HK-2 (cell line): ENCODE measurements around the gene LRCH2.
A peak's percentile ranks its signal among the peaks of the same experiment; 100 is the strongest.
"Not testable (repeated sequence)": the region's sequence is repeated elsewhere in the genome, so short reads cannot be mapped to it uniquely, and the experiment has no call there.

Experiments
- DNase-seq: peaks from one replicate; pipeline ENCODE4 v3.0.0-alpha.2; 2018; ENCODE audit not compliant: unreplicated experiment

The LRCH2 gene, protein sequence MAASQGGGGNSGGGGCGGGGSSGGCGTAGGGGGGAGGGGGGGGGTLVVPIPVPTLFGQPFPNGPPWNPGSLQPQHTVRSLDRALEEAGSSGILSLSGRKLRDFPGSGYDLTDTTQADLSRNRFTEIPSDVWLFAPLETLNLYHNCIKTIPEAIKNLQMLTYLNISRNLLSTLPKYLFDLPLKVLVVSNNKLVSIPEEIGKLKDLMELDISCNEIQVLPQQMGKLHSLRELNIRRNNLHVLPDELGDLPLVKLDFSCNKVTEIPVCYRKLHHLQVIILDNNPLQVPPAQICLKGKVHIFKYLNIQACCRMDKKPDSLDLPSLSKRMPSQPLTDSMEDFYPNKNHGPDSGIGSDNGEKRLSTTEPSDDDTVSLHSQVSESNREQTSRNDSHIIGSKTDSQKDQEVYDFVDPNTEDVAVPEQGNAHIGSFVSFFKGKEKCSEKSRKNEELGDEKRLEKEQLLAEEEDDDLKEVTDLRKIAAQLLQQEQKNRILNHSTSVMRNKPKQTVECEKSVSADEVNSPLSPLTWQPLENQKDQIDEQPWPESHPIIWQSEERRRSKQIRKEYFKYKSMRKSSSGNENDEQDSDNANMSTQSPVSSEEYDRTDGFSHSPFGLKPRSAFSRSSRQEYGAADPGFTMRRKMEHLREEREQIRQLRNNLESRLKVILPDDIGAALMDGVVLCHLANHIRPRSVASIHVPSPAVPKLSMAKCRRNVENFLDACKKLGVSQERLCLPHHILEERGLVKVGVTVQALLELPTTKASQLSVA

DNA sequence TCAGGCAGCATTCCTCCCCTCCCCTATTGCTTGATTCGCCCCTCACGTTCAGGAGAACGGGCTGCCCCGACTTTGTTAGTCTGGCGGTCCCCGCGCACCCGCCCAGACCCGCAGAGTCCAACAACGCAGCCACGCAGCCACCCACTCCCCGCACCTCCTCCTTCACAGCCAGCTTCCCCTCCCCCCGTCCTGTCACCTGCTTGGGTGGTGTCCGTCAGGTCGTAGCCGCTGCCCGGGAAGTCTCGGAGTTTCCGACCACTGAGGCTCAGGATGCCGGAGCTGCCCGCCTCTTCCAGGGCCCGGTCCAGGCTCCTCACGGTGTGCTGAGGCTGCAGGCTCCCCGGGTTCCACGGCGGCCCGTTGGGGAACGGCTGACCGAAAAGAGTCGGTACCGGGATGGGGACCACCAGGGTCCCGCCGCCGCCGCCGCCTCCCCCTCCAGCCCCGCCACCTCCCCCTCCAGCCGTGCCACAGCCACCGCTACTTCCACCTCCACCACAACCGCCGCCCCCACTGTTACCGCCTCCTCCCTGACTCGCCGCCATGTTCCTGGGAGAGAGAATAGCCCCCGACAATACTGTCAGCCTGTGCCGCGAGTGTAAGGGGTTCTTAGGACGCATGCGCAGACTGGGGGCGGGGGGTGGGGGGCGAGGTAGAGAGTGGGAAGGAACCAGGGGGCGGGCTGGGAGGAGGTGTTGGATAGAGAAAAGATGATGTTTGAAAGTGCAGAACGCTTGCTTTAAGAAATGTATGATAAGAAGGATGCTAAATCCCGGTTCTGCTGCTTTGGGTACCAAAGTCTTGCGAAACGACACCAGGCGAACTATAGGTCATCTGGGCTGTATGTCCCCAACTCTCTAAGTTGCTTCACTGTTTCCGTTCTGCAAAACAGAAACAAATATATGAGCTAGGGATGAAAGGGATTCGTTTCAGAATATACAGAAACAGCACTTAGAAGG lies at the start of gene LRCH2:
Gene LRCH2 (minus strand): TSS at position 600 of the 959 bp plus-strand sequence. CDS start 55 bp downstream, at position 545.
- DNase-seq, result peak; percentile 45

DNA sequence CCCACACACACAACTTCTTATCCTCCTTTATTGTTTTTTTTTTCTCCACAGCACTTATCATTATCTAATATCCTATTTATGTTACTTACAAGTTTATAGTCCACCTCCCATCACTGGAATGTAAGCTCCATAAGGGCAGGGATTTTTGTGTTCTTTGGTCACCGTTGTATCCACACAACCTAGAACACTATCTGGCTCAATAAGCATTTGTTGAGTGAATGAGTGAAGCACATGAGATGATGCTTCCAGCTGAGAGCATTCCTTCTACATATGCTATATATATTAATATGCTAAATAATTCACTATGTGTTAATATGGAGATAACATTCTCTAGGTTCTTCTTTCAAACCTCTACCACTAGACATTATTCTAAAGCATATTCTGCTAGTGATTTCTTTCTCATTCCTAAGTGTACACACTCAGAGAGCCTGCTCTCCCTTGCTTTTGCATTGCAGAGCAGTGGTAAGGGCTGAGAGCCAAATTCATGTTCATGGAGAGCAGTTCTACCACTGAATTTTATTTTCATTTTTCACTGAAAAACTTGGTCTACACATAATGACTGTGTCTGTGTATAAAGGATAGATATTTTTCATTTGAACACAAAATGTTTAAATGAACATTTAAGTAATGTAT lies 35.3 kb upstream of the LRCH2 start:
- DNase-seq, result no peak

- no peak for DNase-seq
Observed at GRCh38 chrX:115268421-115268820, 34.5 kb upstream of the LRCH2 start.

GRCh38 chrX:115266300-115266699 lies 32.4 kb upstream of the LRCH2 start:
- DNase-seq, result no peak

- no peak for DNase-seq
Observed at GRCh38 chrX:115264009-115264408, 30.1 kb upstream of the LRCH2 start.

DNA sequence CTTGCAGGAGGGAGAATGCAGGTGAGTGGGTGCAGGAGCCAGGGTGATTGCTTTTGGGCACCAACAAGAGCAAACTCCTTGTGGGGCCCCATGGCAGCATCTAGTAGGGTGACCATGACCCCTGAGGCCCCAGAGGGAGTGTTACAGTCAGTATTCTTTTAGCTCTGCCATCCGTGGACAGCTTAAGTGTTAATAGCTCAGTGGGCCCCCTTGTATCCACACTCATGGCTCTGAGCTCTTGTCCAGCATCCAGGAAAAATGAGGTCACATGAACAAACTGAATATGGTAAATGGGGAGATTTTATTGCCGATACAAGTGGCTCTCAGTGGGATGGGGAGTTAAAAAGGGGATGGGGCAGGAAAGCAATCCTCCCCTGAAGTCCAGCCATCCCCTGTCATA lies 27.3 kb upstream of the LRCH2 start:
- DNase-seq, result no peak

- no peak for DNase-seq
Observed at GRCh38 chrX:115260330-115260729, 26.4 kb upstream of the LRCH2 start.

DNA sequence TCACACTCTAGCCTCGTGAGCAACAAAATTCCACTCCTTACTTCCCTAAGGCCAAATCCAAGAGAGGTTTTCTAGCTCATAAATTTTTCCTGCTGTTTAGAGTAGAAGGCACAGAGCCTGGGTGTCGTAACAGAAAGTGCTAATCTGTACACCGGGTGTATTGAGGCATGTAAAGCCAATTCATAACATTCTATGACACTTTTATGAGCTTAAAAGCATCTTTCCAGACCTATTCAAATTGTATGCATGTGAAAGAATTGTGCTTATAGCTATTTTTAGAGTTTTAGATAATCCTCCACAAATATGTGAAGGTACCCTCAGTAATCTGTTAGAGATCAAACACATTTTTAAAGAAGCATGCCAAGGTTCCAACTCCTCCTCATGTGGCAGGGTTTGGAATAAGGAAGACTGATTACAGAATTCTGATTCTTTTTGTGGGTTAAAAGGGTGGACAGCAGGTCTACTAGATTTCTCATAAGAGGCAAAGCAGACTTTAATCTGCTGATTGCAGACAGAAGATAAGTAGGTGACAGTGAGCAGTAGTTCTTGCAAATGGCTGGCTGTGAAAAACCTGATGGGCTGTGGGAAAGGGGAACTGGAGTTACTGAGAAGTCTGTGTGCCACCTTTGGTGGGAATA lies 25.5 kb upstream of the LRCH2 start:
- no peak for DNase-seq

DNA sequence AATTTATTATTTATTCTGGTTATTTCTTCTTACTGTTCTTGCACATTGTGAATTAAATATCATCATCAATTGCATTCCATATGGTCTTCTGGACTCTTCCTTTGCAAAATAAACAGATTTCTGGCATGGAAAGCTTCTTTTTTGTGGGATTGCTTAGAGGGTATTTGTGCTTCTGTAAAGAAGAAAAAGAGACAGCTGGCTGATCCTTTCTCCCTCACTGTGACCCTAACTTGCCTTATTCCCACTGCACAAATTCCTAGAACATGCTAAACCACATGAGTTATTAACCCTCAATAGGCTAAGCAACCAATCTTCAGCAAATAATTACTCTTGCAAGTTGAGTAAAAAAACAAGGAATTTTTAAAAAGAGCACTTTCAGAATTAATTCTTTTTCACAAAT lies 23.8 kb upstream of the LRCH2 start:
- no peak for DNase-seq

- DNase-seq, result no peak
Observed at GRCh38 chrX:115255003-115255402, 21.1 kb upstream of the LRCH2 start.

DNA sequence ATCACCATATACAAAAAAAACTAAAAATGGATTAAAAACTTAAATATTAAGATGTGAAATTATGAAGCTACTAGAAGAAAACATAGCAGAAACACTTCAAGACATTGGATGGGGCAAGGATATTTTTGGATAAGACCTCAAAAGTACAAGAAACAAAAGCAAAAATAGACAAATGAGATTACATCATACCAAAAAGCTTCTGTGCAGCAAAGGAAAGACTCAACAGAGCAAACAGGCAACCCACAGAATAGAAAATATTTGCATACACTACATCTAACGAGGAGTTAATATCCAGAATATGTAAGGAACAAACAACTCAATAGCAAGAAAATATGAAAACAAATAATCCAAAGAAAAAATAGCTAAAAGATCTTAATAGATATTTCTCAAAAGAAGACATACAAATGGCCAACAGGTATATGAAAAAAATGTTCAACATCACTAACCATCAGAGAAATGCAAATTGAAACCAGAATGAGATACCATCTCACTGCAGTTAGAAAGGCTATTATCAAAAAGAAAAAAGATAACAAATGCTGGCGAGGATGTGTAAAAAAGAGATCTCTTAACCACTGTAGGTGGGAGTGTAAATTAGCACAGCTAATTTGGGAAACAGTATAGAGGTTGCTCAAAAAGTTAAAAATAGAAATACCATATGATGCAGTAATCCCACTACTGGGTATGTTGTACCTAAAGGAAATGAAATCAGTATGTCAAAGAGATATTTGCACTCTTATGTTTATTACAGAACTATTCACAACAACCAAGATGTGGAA lies 17.8 kb upstream of the LRCH2 start:
- no peak for DNase-seq

- no peak for DNase-seq
Observed at GRCh38 chrX:115237056-115237455, 3.2 kb upstream of the LRCH2 start.

- no peak for DNase-seq
Observed at GRCh38 chrX:115236560-115236959, 2.7 kb upstream of the LRCH2 start.

DNA sequence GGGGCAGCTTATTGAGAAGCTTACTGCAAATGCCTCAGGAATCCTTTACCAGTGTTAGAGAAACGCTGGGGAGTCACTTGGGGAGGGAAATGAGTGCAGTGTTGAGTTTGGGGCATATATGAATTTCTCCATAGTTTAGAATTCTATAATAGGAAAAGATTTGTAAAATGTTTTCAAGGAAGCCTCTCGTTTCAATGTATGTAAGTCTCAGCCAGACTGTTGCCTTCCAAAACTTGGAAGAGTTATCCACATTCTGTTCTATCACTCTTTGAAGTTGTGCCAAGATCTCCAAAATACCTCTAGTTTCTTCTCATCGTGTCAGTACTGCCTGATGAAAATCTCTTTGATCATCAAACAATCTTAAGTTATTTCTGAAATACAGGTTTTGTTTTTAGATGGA lies 565 bp upstream of the LRCH2 start:
- DNase-seq, result no peak

GRCh38 chrX:115232933-115233496 lies 881 bp downstream of the LRCH2 start:
- no peak for DNase-seq

DNA sequence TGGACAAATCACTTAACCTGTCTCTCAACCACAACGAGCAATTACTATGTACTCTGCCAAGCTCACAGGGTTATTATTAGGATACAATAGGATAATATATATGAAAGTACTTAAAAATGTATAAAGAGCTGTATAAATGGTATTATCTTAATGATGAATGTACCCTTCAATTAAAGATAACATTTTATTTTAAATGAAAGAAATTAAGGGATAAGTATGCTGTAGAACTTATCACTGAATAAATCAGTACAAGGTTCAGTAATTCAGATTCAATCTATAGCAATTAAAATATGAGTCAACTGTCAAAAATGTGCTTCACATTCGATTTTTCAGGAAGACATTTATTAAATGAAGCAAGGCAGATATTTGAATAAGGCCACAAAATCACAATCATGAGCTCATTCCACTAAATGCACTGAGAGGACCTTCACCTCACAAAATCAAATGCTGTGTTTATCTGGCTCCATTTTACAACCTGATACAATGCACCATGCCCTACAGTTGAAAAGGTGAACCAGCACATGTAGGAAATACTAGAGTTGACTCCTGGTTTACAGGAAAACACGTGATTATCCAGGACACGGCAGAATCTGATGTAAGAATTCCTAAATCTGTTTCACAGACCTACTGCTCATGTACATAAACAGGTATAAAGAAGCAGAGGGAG lies 4.4 kb downstream of the LRCH2 start:
- no peak for DNase-seq

GRCh38 chrX:115226929-115227328 lies 7.0 kb downstream of the LRCH2 start:
- peak; percentile 14 for DNase-seq

DNA sequence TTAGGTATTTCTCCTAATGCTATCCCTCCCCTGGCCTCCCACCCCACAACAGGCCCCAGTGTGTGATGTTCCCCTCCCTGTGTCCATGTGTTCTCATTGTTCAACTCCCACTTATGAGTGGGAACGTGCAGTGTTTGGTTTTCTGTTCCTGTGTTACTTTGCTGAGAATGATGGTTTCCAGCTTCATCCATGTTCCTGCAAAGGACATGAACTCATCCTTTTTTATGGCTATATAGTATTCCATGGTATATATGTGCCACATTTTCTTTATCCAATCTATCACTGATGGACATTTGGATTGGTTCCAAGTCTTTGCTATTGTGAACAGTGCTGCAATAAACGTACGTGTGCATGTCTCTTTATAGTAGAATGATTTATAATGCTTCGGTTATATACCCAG lies 16.6 kb downstream of the LRCH2 start:
- not testable (repeated sequence) for DNase-seq

DNA sequence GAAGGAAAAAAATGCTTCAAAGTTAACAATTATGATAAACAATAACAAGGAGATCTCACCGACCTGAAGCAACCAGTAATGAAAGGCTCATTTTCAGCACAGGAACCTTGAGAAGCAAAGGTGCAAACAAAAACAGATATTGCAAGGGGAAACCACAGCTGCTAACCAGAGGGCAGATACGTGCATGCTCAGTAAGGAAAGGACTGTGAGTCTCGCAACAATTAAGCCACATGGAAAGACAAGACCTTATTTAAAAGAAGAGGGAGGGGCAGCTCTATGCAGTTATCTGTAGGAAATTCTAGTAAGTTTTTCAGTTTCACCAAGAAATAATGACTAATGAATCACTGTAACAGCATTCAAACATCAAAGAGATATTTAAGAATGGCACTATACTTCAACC lies 19.3 kb downstream of the LRCH2 start:
- no peak for DNase-seq
